IPS-NIHi11 (cell line): ENCODE results near the gene FRG2B.
"Not testable (repeated sequence)": the region's sequence is repeated elsewhere in the genome, so short reads cannot be mapped to it uniquely, and the experiment has no call there.

Source experiments
- DNase-seq: peaks from one replicate; pipeline ENCODE4 v3.0.0; 2012; ENCODE audit warnings: mixed read lengths, low spot score

Gene FRG2B

GRCh38 chr10:133599869-133600268 is 26.7 kb downstream of the FRG2B start:
- not testable (repeated sequence) for DNase-seq

DNA sequence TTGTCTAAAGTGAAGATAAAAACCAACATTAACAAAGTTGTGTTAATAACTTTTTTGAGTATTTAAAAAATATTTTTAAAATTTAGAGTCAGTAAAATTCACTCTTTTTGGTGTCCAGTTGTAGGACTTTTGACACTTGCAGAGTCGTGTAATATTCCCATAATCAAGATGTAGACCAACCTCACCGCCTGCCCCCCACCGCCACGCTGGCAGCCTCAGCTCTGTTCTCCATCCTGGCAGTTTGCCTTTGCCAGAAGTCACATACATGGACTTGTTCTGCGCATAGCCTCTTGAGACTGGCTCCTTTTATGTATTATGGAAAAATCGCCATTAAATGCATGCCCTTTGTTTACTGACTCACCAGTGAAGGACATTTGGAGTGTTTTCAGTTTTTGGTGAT is 33.9 kb downstream of the FRG2B start:
- DNase-seq, result no peak

- DNase-seq, result no peak
These were observed 35.6 kb downstream of the FRG2B start for GRCh38 chr10:133590970-133591359.

DNA sequence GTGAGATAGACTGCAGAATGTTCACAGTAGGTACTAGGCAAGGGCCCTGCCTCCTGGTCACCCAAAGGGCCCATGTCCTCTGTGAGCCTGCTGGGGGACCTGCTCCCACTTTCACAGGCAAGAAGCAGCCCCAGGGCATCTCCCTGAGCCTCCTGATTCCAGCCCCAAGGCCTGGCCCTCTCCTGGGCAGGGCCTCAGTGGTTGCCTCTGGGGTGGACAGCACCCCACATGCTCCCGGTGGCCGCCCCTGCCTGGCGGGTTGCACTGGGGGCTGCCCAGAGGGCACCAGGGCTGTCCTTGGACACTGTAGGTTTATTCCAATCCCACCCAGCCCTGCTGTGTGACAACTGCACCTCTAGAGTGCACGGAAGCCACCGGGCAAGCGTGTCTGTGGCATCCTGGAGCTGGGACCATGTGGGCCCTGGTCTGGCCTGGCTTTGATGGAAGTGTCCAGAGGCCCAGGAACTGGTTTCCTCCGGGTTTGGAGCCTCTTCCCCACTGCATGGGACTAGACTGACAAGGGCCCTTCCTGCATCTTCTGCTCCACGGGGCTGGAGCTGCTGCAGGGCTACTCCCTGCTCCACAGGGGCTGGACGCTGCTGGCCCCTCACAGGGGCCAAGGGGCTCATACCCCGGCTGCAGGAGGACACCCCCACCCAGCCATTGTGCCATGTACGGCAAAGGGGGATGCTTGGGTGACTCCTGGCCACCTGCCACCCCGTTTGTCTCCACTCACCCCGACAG is 36.2 kb downstream of the FRG2B start:
- no peak for DNase-seq

DNA sequence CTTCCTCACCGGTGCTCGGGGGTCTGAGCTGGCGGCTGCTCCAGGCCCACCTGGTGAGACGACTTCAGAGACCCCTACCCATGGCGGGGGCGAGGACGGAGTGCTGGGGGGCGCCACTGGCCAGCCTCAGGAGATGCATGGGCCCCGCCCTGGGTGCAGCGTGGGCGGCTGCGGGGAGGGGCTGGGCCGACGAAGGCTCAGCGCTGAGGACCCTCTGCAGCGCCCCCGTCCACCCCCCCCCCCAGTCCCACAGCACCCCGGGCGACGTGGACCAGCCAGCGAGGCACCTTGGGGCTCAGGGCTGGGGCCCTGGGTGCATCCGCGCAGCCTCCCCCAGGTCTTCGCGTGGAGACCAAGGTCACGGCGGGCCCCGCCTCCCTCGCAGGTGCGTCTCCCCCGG is 49.6 kb downstream of the FRG2B start:
- DNase-seq, result not testable (repeated sequence)
